Stimulated activated CD8-positive, alpha-beta memory T cell treated with anti-CD3 and anti-CD28 coated beads, Interleukin-15, amount 100 ng/mL, for 4 hours (primary cell): ENCODE results near the gene SEBOX.

Source experiments
- DNase-seq, 2 donors: peaks; one replicate each; pipeline ENCODE4 v3.0.0-alpha.2; 2020; ENCODE audit warnings: low read depth in 2 of 2

SEBOX gene

GRCh38 chr17:28319598-28319935, 45.4 kb downstream of the SEBOX start:
- no peak for DNase-seq

- DNase-seq: peak; percentile 89 to 91
Measured at GRCh38 chr17:28318759-28319597, 46.0 kb downstream of the SEBOX start, which contains the start of gene TMEM97. Gene TMEM97 (plus strand): TSS chr17:28319200. CDS start chr17:28319240, 40 bp downstream.

- DNase-seq: no peak
Measured at GRCh38 chr17:28317966-28318758, 46.8 kb downstream of the SEBOX start.

GRCh38 chr17:28317099-28317965, 47.7 kb downstream of the SEBOX start:
- DNase-seq: no peak

GRCh38 chr17:28315846-28316705, 48.9 kb downstream of the SEBOX start:
- DNase-seq: no peak

- DNase-seq: no peak
Measured at GRCh38 chr17:28313841-28314240, 51.2 kb downstream of the SEBOX start.
